ENCODE data around the gene CASP10.
"Not testable (repeated sequence)": the region's sequence is repeated elsewhere in the genome, so short reads cannot be mapped to it uniquely, and the experiment has no call there.

CASP10 gene

DNA sequence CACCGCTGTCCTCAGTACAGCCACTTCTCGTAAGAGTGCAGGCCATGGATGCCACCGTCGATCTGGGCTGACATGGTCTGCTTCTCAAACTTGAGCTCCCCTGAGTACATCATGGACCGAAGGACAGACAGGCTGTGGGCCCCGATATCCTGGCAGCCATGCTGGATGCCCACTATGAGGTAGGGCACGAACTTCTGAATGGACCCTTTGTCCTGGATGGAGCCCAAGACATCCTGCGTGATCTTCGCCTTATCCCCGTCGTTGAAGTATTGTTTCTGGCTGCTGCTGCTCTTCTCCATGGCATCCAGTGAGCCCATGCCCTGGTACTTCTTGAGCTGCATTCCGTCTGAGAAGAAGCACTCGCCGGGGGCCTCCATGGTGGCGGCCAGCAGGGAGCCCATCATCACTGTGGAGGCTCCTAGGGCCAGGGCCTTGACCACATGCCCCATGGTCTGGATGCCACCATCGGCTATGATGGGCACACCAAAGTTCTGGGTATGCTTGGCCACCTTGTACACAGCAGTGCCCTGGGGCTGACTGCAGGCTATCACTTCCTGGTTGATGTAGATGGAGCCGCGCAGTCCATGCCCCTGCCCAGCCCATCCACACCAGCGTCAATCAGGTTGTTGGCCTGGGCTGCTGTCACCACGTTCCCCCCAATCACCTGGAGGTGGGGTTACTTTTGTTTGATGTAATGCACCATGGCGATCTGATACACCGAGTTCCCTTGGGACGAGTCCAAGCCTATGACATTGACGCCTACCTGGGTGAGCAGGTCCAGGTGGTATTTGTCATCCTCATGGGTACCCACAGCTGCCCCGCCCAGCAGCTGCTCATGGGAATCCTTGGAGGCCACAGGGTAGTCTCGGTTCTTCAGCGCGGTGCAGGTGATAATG lies 45.2 kb upstream of the CASP10 start:
- Histone ChIP-seq H3K27ac (ENCODE audit: low read length, poor library complexity, severe bottlenecking) (no peak overlapping the region), H2BK120ac (ENCODE audit: low read depth, low read length) (no peak overlapping the region), H2BK12ac (ENCODE audit: low read length in 2 of 2) (no peak overlapping the region), H2BK5ac (ENCODE audit: low read depth, low read length, poor library complexity, severe bottlenecking) (no peak overlapping the region), H3K4me1 (ENCODE audit: control insufficient read depth, insufficient read depth, low read depth, low read length) (peaks cover 10% of the 10 kb centered on the region), H4K91ac (ENCODE audit: low read length) (no peak overlapping the region), H2AK5ac (ENCODE audit: low read length, severe bottlenecking) (no peak overlapping the region), H3K4ac (ENCODE audit: low read depth in 1 of 2, low read length in 2 of 2) (no peak overlapping the region), H2BK15ac (ENCODE audit: low read depth, poor library complexity, severe bottlenecking) (no peak overlapping the region), H3K27me3 (ENCODE audit: control insufficient read depth in 1 of 2, insufficient read depth in 1 of 2, low read length in 2 of 2) (no peaks in the 10 kb centered on the region), H3K4me3 (ENCODE audit: insufficient read depth in 1 of 2, low read depth in 1 of 2, low read length in 2 of 2) (no peak overlapping the region), H3K36me3 (ENCODE audit: control insufficient read depth in 1 of 2, insufficient read depth in 2 of 2, low read depth in 1 of 2, low read length in 2 of 2) (peaks cover 46 to 80% of the 10 kb centered on the region in 2 experiments), H3K23ac (ENCODE audit: low read length in 2 of 2) (no peak overlapping the region), H3K79me1 (replicated peaks; ENCODE audit: low read length, poor library complexity, severe bottlenecking) (peaks cover 21% of the 10 kb centered on the region), H3K18ac (ENCODE audit: low read depth in 1 of 2, low read length in 2 of 2) (no peak overlapping the region), H3K4me2 (ENCODE audit: low read length, poor library complexity, severe bottlenecking) (no peak overlapping the region), H4K8ac (ENCODE audit: low read length) (no peak overlapping the region), H3K14ac (ENCODE audit: low read length in 2 of 2) (no peak overlapping the region), H2AFZ (ENCODE audit: low read depth, low read length) (no peak overlapping the region), H3K9ac (ENCODE audit: low read length) (no peak overlapping the region), H3K9me3 (ENCODE audit: control insufficient read depth, low read length) (no peaks in the 10 kb centered on the region)
- WGBS, result 98% methylated on average over 28 of the region's 28 CpGs
- DNase-seq, result no peak

DNA sequence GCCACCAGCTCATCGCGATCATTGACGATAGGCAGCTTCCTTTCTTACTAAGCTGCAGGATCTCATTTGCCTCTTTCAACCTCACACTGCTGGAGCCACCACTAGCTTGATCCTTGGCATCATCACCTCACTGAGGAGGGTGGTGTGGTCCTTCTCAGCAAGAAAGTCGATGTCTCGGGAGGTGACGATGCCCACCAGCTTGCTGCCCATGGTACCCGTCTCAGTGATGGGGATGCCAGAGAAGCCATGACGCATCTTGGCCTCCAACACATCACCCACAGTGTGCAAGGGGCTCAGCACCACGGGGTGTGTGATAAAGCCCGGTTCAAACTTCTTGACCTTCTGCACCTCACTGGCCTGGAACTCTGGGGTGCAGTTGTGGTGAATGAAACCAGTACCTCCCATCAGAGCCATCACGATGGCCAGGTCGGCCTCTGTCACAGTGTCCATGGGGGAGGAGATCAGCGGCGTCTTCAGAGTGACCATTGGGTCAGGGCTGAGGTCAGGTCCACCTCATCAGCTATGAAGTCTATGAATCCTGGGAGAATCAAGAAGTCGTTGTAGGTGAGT lies 44.5 kb upstream of the CASP10 start:
- H3K9ac ChIP-seq (ENCODE audit: low read length), result no peak overlapping the region
- no peak overlapping the region for H2BK5ac ChIP-seq (ENCODE audit: low read depth, low read length, poor library complexity, severe bottlenecking)
- no peak overlapping the region for H4K91ac ChIP-seq (ENCODE audit: low read length)
- H3K4me1 ChIP-seq (ENCODE audit: control insufficient read depth, insufficient read depth, low read depth, low read length), result peaks cover 10% of the 10 kb centered on the region
- H4K8ac ChIP-seq (ENCODE audit: low read length), result no peak overlapping the region
- H2BK15ac ChIP-seq (ENCODE audit: low read depth, poor library complexity, severe bottlenecking), result no peak overlapping the region
- H3K79me1 ChIP-seq (replicated peaks; ENCODE audit: low read length, poor library complexity, severe bottlenecking), result peaks cover 19% of the 10 kb centered on the region
- H2BK120ac ChIP-seq (ENCODE audit: low read depth, low read length), result no peak overlapping the region
- no peaks in the 10 kb centered on the region for H3K27me3 ChIP-seq (ENCODE audit: control insufficient read depth in 1 of 2, insufficient read depth in 1 of 2, low read length in 2 of 2)
- H3K4me2 ChIP-seq (ENCODE audit: low read length, poor library complexity, severe bottlenecking), result no peak overlapping the region
- H3K23ac ChIP-seq (ENCODE audit: low read length in 2 of 2), result no peak overlapping the region
- H3K4ac ChIP-seq (ENCODE audit: low read depth in 1 of 2, low read length in 2 of 2), result no peak overlapping the region
- no peak overlapping the region for H3K18ac ChIP-seq (ENCODE audit: low read depth in 1 of 2, low read length in 2 of 2)
- H3K27ac ChIP-seq (ENCODE audit: low read length, poor library complexity, severe bottlenecking), result no peak overlapping the region
- WGBS, result 97% methylated on average over 15 of the region's 15 CpGs
- no peak overlapping the region for H2AK5ac ChIP-seq (ENCODE audit: low read length, severe bottlenecking)
- H3K14ac ChIP-seq (ENCODE audit: low read length in 2 of 2), result no peak overlapping the region
- no peak for DNase-seq
- H2BK12ac ChIP-seq (ENCODE audit: low read length in 2 of 2), result no peak overlapping the region
- no peaks in the 10 kb centered on the region for H3K9me3 ChIP-seq (ENCODE audit: control insufficient read depth, low read length)
- peak overlapping the region; percentile 39 for H2AFZ ChIP-seq (ENCODE audit: low read depth, low read length)
- H3K4me3 ChIP-seq (ENCODE audit: insufficient read depth in 1 of 2, low read depth in 1 of 2, low read length in 2 of 2), result no peak overlapping the region
- peaks cover 45 to 80% of the 10 kb centered on the region in 2 experiments for H3K36me3 ChIP-seq (ENCODE audit: control insufficient read depth in 1 of 2, insufficient read depth in 2 of 2, low read depth in 1 of 2, low read length in 2 of 2)

DNA sequence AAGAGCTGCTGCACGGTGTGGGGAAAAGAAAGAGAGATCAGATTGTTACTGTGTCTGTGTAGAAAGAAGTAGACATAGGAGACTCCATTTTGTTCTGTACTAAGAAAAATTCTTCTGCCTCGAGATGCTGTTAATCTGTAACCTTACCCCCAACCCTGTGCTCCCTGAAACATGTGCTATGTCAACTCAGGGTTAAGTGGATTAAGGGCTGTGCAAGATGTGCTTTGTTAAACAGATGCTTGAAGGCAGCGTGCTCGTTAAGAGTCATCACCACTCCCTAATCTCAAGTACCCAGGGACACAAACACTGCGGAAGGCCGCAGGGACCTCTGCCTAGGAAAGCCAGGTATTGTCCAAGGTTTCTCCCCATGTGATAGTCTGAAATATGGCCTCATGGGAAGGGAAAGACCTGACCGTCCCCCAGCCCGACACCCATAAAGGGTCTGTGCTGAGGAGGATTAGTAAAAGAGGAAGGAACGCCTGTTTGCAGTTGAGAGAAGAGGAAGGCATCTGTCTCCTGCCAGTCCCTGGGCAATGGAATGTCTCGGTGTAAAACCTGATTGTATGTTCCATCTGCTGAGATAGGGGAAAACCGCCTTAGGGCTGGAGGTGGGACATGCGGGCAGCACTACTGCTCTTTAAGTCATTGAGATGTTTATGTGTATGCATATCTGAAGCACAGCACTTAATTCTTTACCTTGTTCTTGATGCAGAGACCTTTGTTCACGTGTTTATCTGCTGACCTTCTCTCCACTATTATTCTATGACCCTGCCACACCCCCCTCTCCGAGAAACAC lies 43.8 kb upstream of the CASP10 start:
- not testable (repeated sequence) for H3K4me3 ChIP-seq (ENCODE audit: insufficient read depth in 1 of 2, low read depth in 1 of 2, low read length in 2 of 2); H3K9me3 ChIP-seq (ENCODE audit: control insufficient read depth, low read length); H2BK5ac ChIP-seq (ENCODE audit: low read depth, low read length, poor library complexity, severe bottlenecking); H2AK5ac ChIP-seq (ENCODE audit: low read length, severe bottlenecking); H3K27me3 ChIP-seq (ENCODE audit: control insufficient read depth in 1 of 2, insufficient read depth in 1 of 2, low read length in 2 of 2); H3K14ac ChIP-seq (ENCODE audit: low read length in 2 of 2); H4K8ac ChIP-seq (ENCODE audit: low read length); H3K18ac ChIP-seq (ENCODE audit: low read depth in 1 of 2, low read length in 2 of 2); H4K91ac ChIP-seq (ENCODE audit: low read length); H3K23ac ChIP-seq (ENCODE audit: low read length in 2 of 2); DNase-seq; H3K4me2 ChIP-seq (ENCODE audit: low read length, poor library complexity, severe bottlenecking); H3K4ac ChIP-seq (ENCODE audit: low read depth in 1 of 2, low read length in 2 of 2); H3K27ac ChIP-seq (ENCODE audit: low read length, poor library complexity, severe bottlenecking); H2BK12ac ChIP-seq (ENCODE audit: low read length in 2 of 2); H3K9ac ChIP-seq (ENCODE audit: low read length); H2AFZ ChIP-seq (ENCODE audit: low read depth, low read length); H2BK15ac ChIP-seq (ENCODE audit: low read depth, poor library complexity, severe bottlenecking); H2BK120ac ChIP-seq (ENCODE audit: low read depth, low read length); H3K4me1 ChIP-seq (ENCODE audit: control insufficient read depth, insufficient read depth, low read depth, low read length)
- Histone ChIP-seq H3K36me3 (ENCODE audit: control insufficient read depth in 1 of 2, insufficient read depth in 2 of 2, low read depth in 1 of 2, low read length in 2 of 2) (peaks cover 45 to 86% of the 10 kb centered on the region in 2 experiments), H3K79me1 (replicated peaks; ENCODE audit: low read length, poor library complexity, severe bottlenecking) (peaks cover 19% of the 10 kb centered on the region)
- 91% methylated on average over 8 of the region's 14 CpGs for WGBS
